T1000 (cell line): ENCODE measurements around the gene PSIP1.
A peak's percentile ranks its signal among the peaks of the same experiment; 100 is the strongest.
"Not testable (repeated sequence)": the region's sequence is repeated elsewhere in the genome, so short reads cannot be mapped to it uniquely, and the experiment has no call there.

ENCODE experiments used
- DNase-seq: peaks from one replicate; lab custom pipeline; 2025; ENCODE audit warnings: mixed read lengths; lab: John Stamatoyannopoulos, UW

PSIP1 gene

GRCh38 chr9:15510789-15511575, at the start of gene PSIP1:
Gene PSIP1, minus strand, starts transcription at chr9:15510970. Its CDS starts 782 bp downstream, at chr9:15510188.
- DNase-seq, result peak; percentile 70

GRCh38 chr9:15553528-15553898, 42.7 kb upstream of the PSIP1 start:
- no peak for DNase-seq

GRCh38 chr9:15552636-15553527, 42.1 kb upstream of the PSIP1 start, which contains the start of gene CCDC171:
Gene CCDC171, plus strand, starts transcription at chr9:15553043. Its CDS starts 11,046 bp downstream, at chr9:15564089.
- DNase-seq, result peak; percentile 83

- DNase-seq, result no peak
Measured at GRCh38 chr9:15549611-15550010, 38.8 kb upstream of the PSIP1 start.

- DNase-seq, result no peak
Measured at GRCh38 chr9:15543047-15543813, 32.5 kb upstream of the PSIP1 start.

GRCh38 chr9:15542624-15543023, 31.9 kb upstream of the PSIP1 start:
- DNase-seq, result no peak

- DNase-seq, result no peak
Measured at GRCh38 chr9:15541872-15542271, 31.1 kb upstream of the PSIP1 start.

GRCh38 chr9:15531380-15531779, 20.6 kb upstream of the PSIP1 start:
- DNase-seq, result no peak

- DNase-seq, result no peak
Measured at GRCh38 chr9:15529566-15530324, 19.0 kb upstream of the PSIP1 start.

GRCh38 chr9:15527035-15527434, 16.3 kb upstream of the PSIP1 start:
- not testable (repeated sequence) for DNase-seq

GRCh38 chr9:15525958-15526357, 15.2 kb upstream of the PSIP1 start:
- DNase-seq, result no peak

- DNase-seq, result no peak
Measured at GRCh38 chr9:15524845-15525455, 14.2 kb upstream of the PSIP1 start.

- no peak for DNase-seq
Measured at GRCh38 chr9:15522130-15522755, 11.5 kb upstream of the PSIP1 start.

- DNase-seq, result no peak
Measured at GRCh38 chr9:15521254-15521653, 10.5 kb upstream of the PSIP1 start.

- no peak for DNase-seq
Measured at GRCh38 chr9:15519831-15520230, 9.1 kb upstream of the PSIP1 start.

GRCh38 chr9:15513335-15513734, 2.6 kb upstream of the PSIP1 start:
- DNase-seq, result no peak

- no peak for DNase-seq
Measured at GRCh38 chr9:15512889-15513288, 2.1 kb upstream of the PSIP1 start.

- DNase-seq, result no peak
Measured at GRCh38 chr9:15512204-15512603, 1.4 kb upstream of the PSIP1 start.

- DNase-seq, result peak; percentile 36
Measured at GRCh38 chr9:15509931-15510788, 610 bp downstream of the PSIP1 start.

- DNase-seq, result no peak
Measured at GRCh38 chr9:15505921-15506320, 4.8 kb downstream of the PSIP1 start.
